Stomach (tissue), 9 donors: ENCODE measurements around the gene GBP1. TPM values are rescaled to one million over a fixed set of nuclear protein-coding genes. Genes with fewer than 3 reads are reported as not detected.
"Not testable (repeated sequence)": the region's sequence is repeated elsewhere in the genome, so short reads cannot be mapped to it uniquely, and the experiment has no call there.

ENCODE experiments used
- DNase-seq, 2 donors: peaks; one replicate each; pipeline versions ENCODE4 v3.0.0 to v3.0.0-alpha.2; 2013 to 2019
- H3K27ac ChIP-seq, 5 donors: fragments of 200-600 bp in 4 of 5; sonication (generic) in 4 of 5; one replicate each; pipeline ENCODE4 v1.5.1; 2013 to 2019; ENCODE audit warnings: mild to moderate bottlenecking in 1 of 5, moderate library complexity in 1 of 5
- H3K27me3 ChIP-seq, 3 donors: fragments of 200-600 bp; sonication (generic); one replicate each; pipeline ENCODE4 v1.5.1; 2017 to 2019; ENCODE audit warnings: mixed run types in 1 of 3
- H3K36me3 ChIP-seq, 4 donors: fragments of 200-600 bp; sonication (generic); 1 replicate in 3 of 4; 2 replicates in 1 of 4; pipeline ENCODE4 v1.5.1; 2016 to 2019
- H3K4me1 ChIP-seq, 4 donors: fragments of 200-600 bp; sonication (generic); one replicate each; pipeline ENCODE4 v1.5.1; 2016 to 2019
- H3K4me3 ChIP-seq, 4 donors: fragments of 200-600 bp; sonication (generic) in 3 of 4; one replicate each; pipeline ENCODE4 v1.5.1; 2016 to 2019; ENCODE audit warnings: mild to moderate bottlenecking in 1 of 4
- H3K9me3 ChIP-seq, 4 donors: fragments of 200-600 bp; sonication (generic); one replicate each; pipeline ENCODE4 v1.5.1; 2016 to 2019
- CTCF ChIP-seq, 7 experiments: fragments of 450-650 bp in 4 of 7; fragments of 200-600 bp in 3 of 7; sonication (generic) in 3 of 7; IDR thresholded peaks; one replicate each; pipeline ENCODE4 v1.5.1; 2016 to 2019; ENCODE audit warnings: antibody characterized with exemption in 7 of 7, control low read depth in 2 of 7, mild to moderate bottlenecking in 1 of 7
- EP300 ChIP-seq: sonication (generic); formaldehyde crosslinking; IDR thresholded peaks from one replicate; pipeline ENCODE4 v1.6.1; 2017; ENCODE audit warnings: antibody characterized with exemption
- POLR2A ChIP-seq, 4 donors: fragments of 450-650 bp; IDR thresholded peaks; one replicate each; pipeline ENCODE4 v1.6.1; 2016; ENCODE audit warnings: antibody characterized with exemption in 4 of 4, control low read depth in 2 of 4, mild to moderate bottlenecking in 1 of 4, moderate library complexity in 1 of 4
- POLR2AphosphoS5 ChIP-seq, 3 donors: sonication (generic); formaldehyde crosslinking; IDR thresholded peaks; one replicate each; pipeline ENCODE4 v1.6.1; 2016; ENCODE audit warnings: antibody characterized with exemption in 3 of 3
- WGBS, 5 donors: extraction: QIAGEN DNeasy Blood & Tissue Kit in 3 of 5; methylation state at CpG; one replicate each; pipeline versions ENCODE4 v1.1.5 to v1.1.7; 2013 to 2018; 5-methylcytosine and 5-hydroxymethylcytosine counted together
- intact Hi-C: fragments of 100-400 bp; cut with DNase I; formaldehyde crosslinking; loops from one replicate; pipeline ENCODE4 v1.15.1; 2023; ENCODE audit warnings: low total_unique reads
- polyA plus RNA-seq, 3 donors: library from polyadenylated mRNA; stranded (reverse); fragments of 200-250 nt; gene quantifications; one replicate each; pipeline ENCODE4 v1.2.3, GENCODE V29; 2013
- total RNA-seq, 5 donors: library from RNA; depleted of rRNA; stranded (reverse); fragments of >200 nt; gene quantifications; one replicate each; pipeline versions ENCODE4 v1.1.0 to v1.2.3, GENCODE V29; 2014 to 2016
- donor health status: healthy with polysubstance abuse.
- donor health status: Bipolar disorder and iron deficiency.
- donor health status: healthy.

The GBP1 gene
- total and polyA plus RNA-seq, 8 donors, result 5.9 to 43.5 (median 22.8) TPM

DNA sequence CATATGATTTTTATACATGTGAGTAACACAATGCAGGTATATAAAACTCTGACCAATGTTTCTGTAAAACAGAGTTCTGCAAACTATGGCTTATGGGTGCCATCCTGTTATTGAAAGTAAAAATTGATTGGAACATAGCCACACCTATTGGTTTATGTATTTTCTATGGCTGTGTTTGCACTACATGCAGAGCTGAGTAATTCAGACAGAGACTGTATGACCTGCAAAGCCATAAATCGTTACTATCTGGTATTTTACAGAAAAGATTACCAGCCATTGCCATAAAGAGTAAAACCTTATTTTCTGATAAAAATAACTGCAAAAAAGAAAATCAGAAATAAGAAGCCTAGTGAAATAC, 13.1 kb downstream of the GBP1 start:
- WGBS, 5 donors, result 74 to 85% (median 77%) methylated on average over 1 of the region's 1 CpG
- no peaks in the 10 kb centered on the region for H3K4me1 ChIP-seq
- H3K27ac ChIP-seq, result no peak overlapping the region
- no peak overlapping the region for H3K4me3 ChIP-seq
- peaks cover 19 to 78% (median 75%) of the 10 kb centered on the region in 4 donors for H3K36me3 ChIP-seq
- TF ChIP-seq POLR2AphosphoS5 (IDR thresholded peaks at IDR 0.05), result no peak
- no peak for TF ChIP-seq EP300
- TF ChIP-seq POLR2A (IDR thresholded peaks at IDR 0.05), result no peak
- TF ChIP-seq CTCF (IDR thresholded peaks at IDR 0.05), result no peak
- no peaks in the 10 kb centered on the region for H3K9me3 ChIP-seq
- no peaks in the 10 kb centered on the region for H3K27me3 ChIP-seq
- intact Hi-C loops, result no loop called here
- no peak for DNase-seq

DNA sequence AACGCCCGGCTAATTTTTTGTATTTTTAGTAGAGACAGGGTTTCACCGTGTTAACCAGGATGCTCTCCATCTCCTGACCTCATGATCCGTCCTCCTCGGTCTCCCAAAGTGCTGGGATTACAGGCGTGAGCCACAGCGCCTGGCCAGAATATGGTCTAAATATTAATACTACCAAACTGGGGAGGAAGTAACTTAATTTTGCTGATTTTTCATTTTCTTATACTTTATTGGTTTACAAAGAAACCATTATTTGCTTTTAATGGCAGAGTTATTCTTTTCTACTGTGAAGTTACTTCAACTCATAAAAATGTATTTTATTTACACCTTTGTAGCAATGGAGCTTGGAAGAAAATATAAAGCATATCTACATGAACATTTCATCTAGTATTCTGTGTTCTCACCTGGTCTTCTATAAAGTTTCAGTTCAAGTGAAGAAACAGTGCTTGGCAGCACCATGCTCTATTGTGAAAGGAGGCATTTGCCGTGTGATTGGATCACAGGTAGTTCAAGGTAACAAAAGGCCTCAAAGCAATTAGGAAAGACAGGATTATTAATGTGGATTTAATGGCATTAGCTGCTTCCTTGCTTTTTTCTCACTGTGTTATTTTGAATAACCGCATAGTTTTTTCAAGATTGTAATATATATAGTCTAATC, 13.6 kb downstream of the GBP1 start:
- Histone ChIP-seq H3K4me1 (no peaks in the 10 kb centered on the region), H3K27ac (no peak overlapping the region), H3K9me3 (no peaks in the 10 kb centered on the region), H3K36me3 (peaks cover 19 to 73% (median 70%) of the 10 kb centered on the region in 4 donors), H3K4me3 (no peak overlapping the region), H3K27me3 (no peaks in the 10 kb centered on the region)
- intact Hi-C loops, result no loop called here
- 82 to 96% (median 87%) methylated on average over 9 of the region's 9 CpGs for WGBS, 5 donors
- DNase-seq, result peak in 1 of 2 donors; percentile 38
- TF ChIP-seq POLR2A (IDR thresholded peaks at IDR 0.05), result no peak
- TF ChIP-seq EP300, result no peak
- no peak for TF ChIP-seq CTCF (IDR thresholded peaks at IDR 0.05)
- TF ChIP-seq POLR2AphosphoS5 (IDR thresholded peaks at IDR 0.05), result no peak

DNA sequence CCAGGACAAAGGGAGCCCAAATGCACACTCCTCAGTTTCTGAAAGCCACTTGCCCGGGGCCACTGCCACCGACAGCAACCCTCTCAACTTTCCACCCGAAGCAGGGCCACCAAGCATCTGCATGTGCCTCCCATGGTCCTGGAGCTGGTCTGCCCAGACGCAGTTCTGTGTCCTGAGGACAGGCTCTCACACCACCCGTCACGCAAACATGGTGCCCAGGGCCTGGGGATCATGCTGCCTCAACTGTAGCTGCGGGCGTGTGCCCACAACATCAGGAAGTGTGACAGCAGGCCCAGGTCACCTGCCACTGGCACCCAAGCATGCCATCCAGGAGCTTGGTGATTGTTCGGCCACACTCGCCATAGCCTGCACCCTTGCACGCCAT, 14.4 kb downstream of the GBP1 start:
- TF ChIP-seq POLR2A (IDR thresholded peaks at IDR 0.05), result no peak
- no peak for TF ChIP-seq POLR2AphosphoS5 (IDR thresholded peaks at IDR 0.05)
- TF ChIP-seq EP300, result no peak
- TF ChIP-seq CTCF (IDR thresholded peaks at IDR 0.05), result no peak
- WGBS, 5 donors, result 94 to 99% (median 98%) methylated on average over 9 to 11 of the region's 11 CpGs
- no peak for DNase-seq
- H3K9me3 ChIP-seq, result no peaks in the 10 kb centered on the region
- H3K27me3 ChIP-seq, result no peaks in the 10 kb centered on the region
- peaks cover 18 to 65% (median 62%) of the 10 kb centered on the region in 4 donors for H3K36me3 ChIP-seq
- H3K4me1 ChIP-seq, result no peaks in the 10 kb centered on the region
- no peak overlapping the region for H3K4me3 ChIP-seq
- intact Hi-C loops, result no loop called here
- H3K27ac ChIP-seq, result no peak overlapping the region

DNA sequence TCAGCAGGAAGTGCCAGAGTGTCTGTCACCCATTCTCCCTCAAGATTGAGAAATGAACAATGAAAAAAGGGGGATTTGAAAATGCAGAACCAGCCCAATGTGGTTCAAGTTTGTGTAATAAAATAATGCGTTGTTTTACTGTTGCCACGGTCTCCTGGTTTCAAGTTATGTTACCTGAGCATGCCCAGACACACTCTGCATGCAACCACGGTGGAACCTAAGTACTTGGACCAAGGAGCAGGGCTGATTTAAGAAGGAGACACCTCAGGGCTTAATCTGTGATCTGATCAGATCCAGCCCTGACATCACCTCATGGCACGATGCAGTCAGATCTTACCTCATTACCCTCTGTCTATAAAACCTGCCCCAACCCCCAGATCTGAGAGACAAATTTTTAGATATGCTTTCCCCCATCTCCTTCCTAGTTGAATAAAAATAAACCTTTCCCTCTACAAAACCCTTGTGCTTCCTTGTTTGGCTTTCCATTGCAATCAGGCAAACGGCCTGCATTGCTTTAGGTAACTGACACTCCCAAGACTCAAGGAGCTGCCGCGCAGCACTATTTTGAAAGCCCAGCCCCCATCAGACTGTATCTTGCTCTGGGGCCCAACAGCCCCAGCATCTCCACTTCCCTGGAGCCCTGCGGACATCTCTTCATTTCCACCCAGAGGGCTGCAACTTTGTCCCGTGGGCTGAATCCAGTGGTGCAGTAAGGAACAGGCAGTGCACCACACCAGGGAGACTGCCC, 14.9 kb downstream of the GBP1 start:
- H3K4me3 ChIP-seq, H3K4me1 ChIP-seq, H3K27ac ChIP-seq, H3K9me3 ChIP-seq, intact Hi-C loops, H3K27me3 ChIP-seq: not testable (repeated sequence)
- DNase-seq, result peak in 1 of 2 donors; percentile 31
- H3K36me3 ChIP-seq, result peaks cover 17 to 60% (median 56%) of the 10 kb centered on the region in 4 donors
- WGBS, 5 donors, result 67 to 83% (median 69%) methylated on average over 9 of the region's 9 CpGs

- H3K4me1 ChIP-seq, DNase-seq, H3K27me3 ChIP-seq, H3K27ac ChIP-seq, intact Hi-C loops, H3K9me3 ChIP-seq, H3K4me3 ChIP-seq: not testable (repeated sequence)
- H3K36me3 ChIP-seq, result peaks cover 14 to 54% (median 51%) of the 10 kb centered on the region in 4 donors
- WGBS, 5 donors, result 58 to 82% (median 79%) methylated on average over 2 of the region's 4 CpGs
Observed at GRCh38 chr1:89049187-89049586, 15.8 kb downstream of the GBP1 start.
